IMR-90 (cell line): Measurements from ENCODE around the gene PI4KA. TPM values are rescaled to one million over a fixed set of nuclear protein-coding genes. Genes with fewer than 3 reads are reported as not detected.

Source experiments
- ATAC-seq: fragments of 200-7000 bp; cut with Tn5 transposase; 2 replicates; pipeline ENCODE4 v1.9.1; 2020; ENCODE audit warnings: low read depth, mild to moderate bottlenecking, moderate library complexity
- BruUV-seq: library from RNA; stranded (reverse); fragments of 400-500 nt; replicated peaks from 2 replicates; lab custom pipeline; 2021; lab: Mats Ljungman, UMichigan
- CTCF ChIA-PET: fragments of 300-600 bp; formaldehyde crosslinking; extraction: SDS; loops from one replicate; lab custom pipeline; 2021; ENCODE audit warnings: antibody characterized with exemption; lab: Yijun Ruan, JAX
- POLR2A ChIA-PET: fragments of 300-600 bp; sonication (Branson Sonifier 250); formaldehyde crosslinking; loops from one replicate; lab custom pipeline; 2022; ENCODE audit warnings: antibody characterized with exemption; ENCODE audit not compliant: unreplicated experiment; lab: Charles Lee
- DNase-seq: peaks from one replicate; pipeline ENCODE4 v3.0.0; 2013
- H2AFZ ChIP-seq: replicated peaks from 2 replicates; pipeline ENCODE3; 2013; ENCODE audit warnings: low read length, mild to moderate bottlenecking; ENCODE audit not compliant: poor library complexity
- H2AK5ac ChIP-seq: 2 replicates; pipeline ENCODE4 v1.6.1; 2013; ENCODE audit warnings: low read depth, low read length, inconsistent platforms
- H2AK9ac ChIP-seq: replicated peaks from 2 replicates; pipeline ENCODE3; 2013; ENCODE audit warnings: mild to moderate bottlenecking, low read depth, low read length, moderate library complexity; ENCODE audit not compliant: poor library complexity
- H2BK120ac ChIP-seq: 2 replicates; pipeline ENCODE4 v1.6.1; 2013; ENCODE audit warnings: low read depth, low read length, inconsistent platforms
- H2BK15ac ChIP-seq: 3 replicates; pipeline ENCODE4 v1.6.1; 2013; ENCODE audit warnings: low read depth, low read length, inconsistent platforms
- H2BK20ac ChIP-seq: 2 replicates; pipeline ENCODE4 v1.6.1; 2013; ENCODE audit warnings: low read depth, mild to moderate bottlenecking, inconsistent platforms, low read length, moderate library complexity
- H2BK5ac ChIP-seq: 2 replicates; pipeline ENCODE4 v1.6.1; 2013; ENCODE audit warnings: mild to moderate bottlenecking, low read depth, low read length, inconsistent platforms; ENCODE audit not compliant: poor library complexity, severe bottlenecking
- H3K14ac ChIP-seq: replicated peaks from 2 replicates; pipeline ENCODE4 v1.6.1; 2013; ENCODE audit warnings: low read depth, low read length, inconsistent platforms
- H3K18ac ChIP-seq: 2 replicates; pipeline ENCODE4 v1.6.1; 2013; ENCODE audit warnings: low read depth, low read length, control low read depth
- H3K23ac ChIP-seq: 2 replicates; pipeline ENCODE4 v1.6.1; 2013; ENCODE audit warnings: low read depth, low read length, inconsistent platforms
- H3K27ac ChIP-seq: 2 replicates; pipeline ENCODE4 v1.5.1; 2013; ENCODE audit warnings: mild to moderate bottlenecking, control low read depth, low read length; ENCODE audit not compliant: insufficient read depth
- H3K27me3 ChIP-seq: 2 replicates; pipeline ENCODE4 v1.6.1; 2013; ENCODE audit warnings: low read length; ENCODE audit not compliant: control insufficient read depth, insufficient read depth
- H3K36me3 ChIP-seq: 2 replicates; pipeline ENCODE4 v1.6.1; 2013; ENCODE audit warnings: low read length, mixed read lengths; ENCODE audit not compliant: control insufficient read depth, insufficient read depth
- H3K4ac ChIP-seq: 2 replicates; pipeline ENCODE4 v1.6.1; 2013; ENCODE audit warnings: low read depth, low read length, inconsistent platforms
- H3K4me1 ChIP-seq: 2 replicates; pipeline ENCODE4 v1.6.1; 2013; ENCODE audit warnings: low read length, mixed read lengths; ENCODE audit not compliant: control insufficient read depth, insufficient read depth
- H3K4me2 ChIP-seq: 2 replicates; pipeline ENCODE4 v1.6.1; 2013; ENCODE audit warnings: low read depth, mild to moderate bottlenecking, control low read depth, low read length, moderate library complexity
- H3K4me3 ChIP-seq: 2 replicates; pipeline ENCODE4 v1.5.1; 2013; ENCODE audit warnings: low read depth, mild to moderate bottlenecking, control low read depth, low read length, moderate library complexity; ENCODE audit not compliant: insufficient read depth
- H3K56ac ChIP-seq: 2 replicates; pipeline ENCODE4 v1.6.1; 2013; ENCODE audit warnings: low read length, inconsistent platforms; ENCODE audit not compliant: insufficient read depth; ENCODE audit errors: extremely low read depth
- H3K79me1 ChIP-seq, 2 experiments: 2 replicates each; pipeline ENCODE4 v1.6.1; 2013; ENCODE audit warnings: low read length in 2 of 2, inconsistent platforms in 1 of 2, low read depth in 1 of 2
- H3K9ac ChIP-seq: 2 replicates; pipeline ENCODE4 v1.6.1; 2013; ENCODE audit warnings: low read depth, low read length, control low read depth
- H3K9me1 ChIP-seq: 2 replicates; pipeline ENCODE4 v1.6.1; 2013; ENCODE audit warnings: low read length, inconsistent platforms; ENCODE audit not compliant: insufficient read depth
- H3K9me3 ChIP-seq: 2 replicates; pipeline ENCODE4 v1.6.1; 2013; ENCODE audit warnings: low read length; ENCODE audit not compliant: control insufficient read depth, insufficient read depth
- H4K20me1 ChIP-seq: 2 replicates; pipeline ENCODE4 v1.6.1; 2013; ENCODE audit warnings: low read length, inconsistent platforms; ENCODE audit not compliant: insufficient read depth
- H4K5ac ChIP-seq: 2 replicates; pipeline ENCODE4 v1.6.1; 2013; ENCODE audit warnings: mild to moderate bottlenecking, low read depth, low read length, control low read depth
- H4K8ac ChIP-seq, 2 experiments: 2 replicates each; pipeline ENCODE4 v1.6.1; 2013; ENCODE audit warnings: low read depth in 2 of 2, low read length in 2 of 2, control low read depth in 1 of 2, inconsistent platforms in 1 of 2
- H4K91ac ChIP-seq: 2 replicates; pipeline ENCODE4 v1.6.1; 2013; ENCODE audit warnings: low read depth, low read length, inconsistent platforms; ENCODE audit not compliant: insufficient read depth
- CHD1 ChIP-seq: IDR thresholded peaks from 2 replicates; pipeline ENCODE4 v1.6.1; 2012; ENCODE audit warnings: low read depth, low read length, improper control_type of control experiment
- CTCF ChIP-seq: conservative IDR thresholded peaks from 2 replicates; pipeline ENCODE4 v1.5.1; 2012; ENCODE audit warnings: mild to moderate bottlenecking, low read depth, low read length, improper control_type of control experiment
- RCOR1 ChIP-seq: IDR thresholded peaks from 2 replicates; pipeline ENCODE4 v1.6.1; 2012; ENCODE audit warnings: mild to moderate bottlenecking, low read length, improper control_type of control experiment; ENCODE audit not compliant: insufficient replicate concordance
- USF2 ChIP-seq: fragments of 150-350 bp; IDR thresholded peaks from 2 replicates; pipeline ENCODE4 v1.6.1; 2017; ENCODE audit warnings: mild to moderate bottlenecking, antibody characterized with exemption, low read length, low read depth
- WGBS, 2 experiments: methylation state at CpG; one replicate each; pipeline versions ENCODE4 v1.1.5 to v1.1.7; 2013; ENCODE audit warnings: missing lambda C conversion rate in 2 of 2; ENCODE audit not compliant: insufficient read length in 1 of 2; ENCODE audit errors: extremely low coverage in 2 of 2; 5-methylcytosine and 5-hydroxymethylcytosine counted together
- dilution Hi-C: fragments of 300-500 bp; cut with HindIII; formaldehyde crosslinking; loops from one replicate; pipeline ENCODE4 v1.14.3; 2018; ENCODE audit warnings: low sequenced_read_pairs; ENCODE audit not compliant: unreplicated experiment
- in situ Hi-C: fragments of 300-500 bp; cut with MboI; formaldehyde crosslinking; loops from 3 replicates; pipeline ENCODE4 v1.14.3; 2019; ENCODE audit warnings: low sequenced_read_pairs, inconsistent platforms, mixed read lengths
- intact Hi-C: fragments of 100-400 bp; cut with micrococcal nuclease; formaldehyde crosslinking; loops from 2 replicates; pipeline ENCODE4 v1.10.0; 2022
- polyA plus RNA-seq, 3 experiments: library from polyadenylated mRNA; depleted of rRNA; stranded (reverse); fragments of >200 nt; gene quantifications; 2 replicates each; pipeline ENCODE4 v1.2.3, GENCODE V29; 2012; ENCODE audit warnings: low replicate concordance in 1 of 3
- total RNA-seq: library from RNA; depleted of rRNA; stranded (reverse); fragments of >200 nt; gene quantifications from 2 replicates; pipeline ENCODE4 v1.2.3, GENCODE V29; 2012

PI4KA gene
- total and polyA plus RNA-seq, 2 of the 4 experiments (the other 2 are of a cell fraction): 16.8 to 35.5 TPM

DNA sequence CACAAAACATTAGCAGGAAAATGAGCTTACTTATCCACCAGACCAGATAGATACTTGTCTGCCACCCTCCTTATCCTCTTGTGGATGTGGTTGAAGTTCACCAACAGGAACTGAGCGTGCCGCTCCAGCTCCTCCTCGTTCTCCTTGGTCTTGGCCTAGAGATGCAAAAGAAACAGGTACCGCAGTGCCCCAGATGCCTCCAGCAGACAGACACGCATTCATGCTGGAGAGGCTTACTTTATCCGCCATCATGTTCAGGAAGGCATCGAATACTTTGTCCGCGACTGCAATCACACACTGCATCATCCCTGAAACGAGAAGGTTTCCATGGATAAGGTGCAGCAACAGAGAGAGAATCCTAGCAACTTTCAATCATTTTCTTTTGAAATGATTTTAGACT is 105.7 kb downstream of the PI4KA start:
- Histone ChIP-seq H2BK120ac (no peak overlapping the region), H3K79me1 (no peaks in the 10 kb centered on the region; a peak in 1 of 4 replicates), H3K27ac (no peak overlapping the region), H3K4me2 (no peak overlapping the region), H2AK9ac (no peak overlapping the region), H3K36me3 (peaks cover 35% of the 10 kb centered on the region), H2AFZ (no peak overlapping the region), H4K5ac (no peak overlapping the region), H3K9me1 (peaks cover 15% of the 10 kb centered on the region; the same call in 1 of the 2 replicates), H3K27me3 (no peaks in the 10 kb centered on the region), H4K91ac (no peak overlapping the region), H3K23ac (no peak overlapping the region), H2BK5ac (no peak overlapping the region), H3K9me3 (no peaks in the 10 kb centered on the region), H3K4ac (no peak overlapping the region), H4K8ac (no peak overlapping the region), H2BK20ac (no peak overlapping the region), H3K4me3 (no peak overlapping the region), H4K20me1 (peaks cover 13% of the 10 kb centered on the region), H3K14ac (no peak overlapping the region), H3K9ac (no peak overlapping the region), H2AK5ac (no peak overlapping the region), H3K18ac (no peak overlapping the region), H3K56ac (no peak overlapping the region), H3K4me1 (peaks cover 9% of the 10 kb centered on the region), H2BK15ac (no peak overlapping the region)
- ATAC-seq (no peak), DNase-seq (no peak)
- in situ Hi-C loops (no loop called here), dilution Hi-C loops (no loop called here), intact Hi-C loops (no loop called here)
- POLR2A ChIA-PET: no interaction called here
- 93% methylated on average over 3 of the region's 10 CpGs; no CpG with 5 or more reads in 1 of the 2 experiments for WGBS, 2 experiments
- CTCF ChIA-PET: no interaction called here
- no TSS peak for BruUV-seq
- TF ChIP-seq RCOR1 (no peak), USF2 (no peak), CHD1 (no peak), CTCF (no peak)
